Nephron (organoid): ENCODE measurements around the gene KCNAB1.

ENCODE experiments used
- H3K27ac Mint-ChIP-seq, 3 experiments: 2 replicates each; pipeline ENCODE4 v1.8.0; 2020; ENCODE audit warnings: mixed read lengths in 3 of 3, mild to moderate bottlenecking in 2 of 3, moderate library complexity in 1 of 3
- H3K27me3 Mint-ChIP-seq: 2 replicates; pipeline ENCODE4 v1.8.0; 2021; ENCODE audit warnings: low read depth, mild to moderate bottlenecking, moderate library complexity, mixed read lengths
- H3K36me3 Mint-ChIP-seq: 2 replicates; pipeline ENCODE4 v1.8.0; 2020; ENCODE audit warnings: low read depth, mixed read lengths
- H3K4me1 Mint-ChIP-seq: 2 replicates; pipeline ENCODE4 v1.8.0; 2020; ENCODE audit warnings: mixed read lengths
- H3K4me3 Mint-ChIP-seq, 3 experiments: 2 replicates each; pipeline ENCODE4 v1.8.0; 2020; ENCODE audit warnings: mild to moderate bottlenecking in 3 of 3, mixed read lengths in 3 of 3, moderate library complexity in 2 of 3
- H3K9me3 Mint-ChIP-seq: 2 replicates; pipeline ENCODE4 v1.8.0; 2020; ENCODE audit warnings: mixed read lengths
- CTCF ChIP-seq, 3 experiments: fragments of 200-600 bp; sonication (generic); IDR thresholded peaks; one replicate each; pipeline ENCODE4 v1.5.0; 2021; ENCODE audit warnings: antibody characterized with exemption in 3 of 3; ENCODE audit not compliant: unreplicated experiment in 3 of 3

Gene KCNAB1

GRCh38 chr3:156360083-156360482, 239.7 kb downstream of the KCNAB1 start:
- H3K36me3 Mint-ChIP-seq = no peaks in the 10 kb centered on the region

GRCh38 chr3:156360963-156361362, 240.6 kb downstream of the KCNAB1 start:
- TF ChIP-seq CTCF (IDR thresholded peaks at IDR 0.05; ENCODE audit: unreplicated experiment in 3 of 3) = no peak
- Mint-ChIP-seq H3K9me3 (no peaks in the 10 kb centered on the region), H3K36me3 (no peaks in the 10 kb centered on the region), H3K27me3 (peaks cover 3% of the 10 kb centered on the region), H3K27ac (no peak overlapping the region), H3K4me1 (peaks cover 19% of the 10 kb centered on the region), H3K4me3 (no peak overlapping the region)

More at GRCh38 chr3:156360083-156360482, 239.7 kb downstream of the KCNAB1 start:
- peaks cover 3% of the 10 kb centered on the region for H3K27me3 Mint-ChIP-seq
- no peak overlapping the region for H3K4me3 Mint-ChIP-seq
- no peaks in the 10 kb centered on the region for H3K9me3 Mint-ChIP-seq
- TF ChIP-seq CTCF (IDR thresholded peaks at IDR 0.05; ENCODE audit: unreplicated experiment in 3 of 3) = no peak
- H3K4me1 Mint-ChIP-seq = peaks cover 19% of the 10 kb centered on the region
- H3K27ac Mint-ChIP-seq = no peak overlapping the region

DNA sequence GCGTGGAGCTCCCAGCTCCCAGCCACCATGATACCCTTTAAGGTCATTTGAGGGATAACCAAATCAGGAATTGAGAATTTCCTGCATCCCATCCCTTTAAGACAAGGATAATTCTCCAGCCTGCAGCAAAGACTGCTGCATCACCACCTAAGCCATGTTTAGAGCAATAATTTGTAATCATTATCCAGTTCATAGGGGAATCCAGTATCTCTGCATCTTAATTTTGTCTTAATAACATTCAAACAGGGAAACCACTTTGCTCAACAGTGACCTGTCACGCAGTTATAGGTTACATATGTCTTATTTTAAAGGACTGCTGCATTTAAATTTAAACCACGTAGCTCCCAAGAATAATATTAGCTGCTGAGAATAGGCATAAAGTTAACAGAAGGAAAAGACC, 246.2 kb downstream of the KCNAB1 start:
- Mint-ChIP-seq H3K36me3 (no peaks in the 10 kb centered on the region), H3K27ac (no peak overlapping the region), H3K9me3 (no peaks in the 10 kb centered on the region), H3K27me3 (no peaks in the 10 kb centered on the region), H3K4me3 (no peak overlapping the region), H3K4me1 (peaks cover 3% of the 10 kb centered on the region)
- TF ChIP-seq CTCF (IDR thresholded peaks at IDR 0.05; ENCODE audit: unreplicated experiment in 3 of 3) = no peak

- Mint-ChIP-seq H3K27me3 (no peaks in the 10 kb centered on the region), H3K4me3 (no peak overlapping the region), H3K36me3 (no peaks in the 10 kb centered on the region)
These were observed 247.8 kb downstream of the KCNAB1 start for GRCh38 chr3:156368189-156368588.

DNA sequence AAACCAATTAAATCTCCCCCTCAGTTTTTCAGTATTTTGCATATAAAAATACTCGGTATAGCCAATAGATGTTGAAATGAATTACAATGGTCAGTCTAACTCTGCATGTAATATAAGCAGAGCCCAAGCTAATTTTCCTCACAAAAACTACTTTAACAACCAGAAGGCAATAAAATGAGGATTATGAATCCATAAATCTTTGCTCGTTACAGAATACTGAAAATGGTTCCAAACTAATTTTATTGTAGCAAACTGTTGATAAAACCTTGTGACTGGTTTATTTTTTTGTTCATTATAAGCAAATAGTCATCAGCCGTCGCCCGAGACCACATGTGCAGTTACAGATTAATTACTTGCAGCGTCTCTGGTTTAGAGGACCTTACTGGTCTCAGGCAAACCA, 251.3 kb downstream of the KCNAB1 start:
- Mint-ChIP-seq H3K9me3 (peaks cover 7% of the 10 kb centered on the region), H3K27me3 (no peaks in the 10 kb centered on the region), H3K4me1 (peaks cover 13% of the 10 kb centered on the region), H3K27ac (no peak overlapping the region), H3K36me3 (no peaks in the 10 kb centered on the region), H3K4me3 (no peak overlapping the region)
- no peak for TF ChIP-seq CTCF (IDR thresholded peaks at IDR 0.05; ENCODE audit: unreplicated experiment in 3 of 3)

More at GRCh38 chr3:156368189-156368588, 247.8 kb downstream of the KCNAB1 start:
- Mint-ChIP-seq H3K4me1 (peaks cover 12% of the 10 kb centered on the region), H3K27ac (no peak overlapping the region), H3K9me3 (no peaks in the 10 kb centered on the region)
- no peak for TF ChIP-seq CTCF (IDR thresholded peaks at IDR 0.05; ENCODE audit: unreplicated experiment in 3 of 3)

GRCh38 chr3:156373095-156373494, 252.7 kb downstream of the KCNAB1 start:
- Mint-ChIP-seq H3K9me3 (peaks cover 8% of the 10 kb centered on the region), H3K27ac (peak overlapping the region in 2 of 3 experiments; percentile 33 to 69), H3K27me3 (no peaks in the 10 kb centered on the region), H3K4me1 (peaks cover 13% of the 10 kb centered on the region), H3K36me3 (no peaks in the 10 kb centered on the region), H3K4me3 (no peak overlapping the region)
- no peak for TF ChIP-seq CTCF (IDR thresholded peaks at IDR 0.05; ENCODE audit: unreplicated experiment in 3 of 3)
